HFF-Myc (cell line): ENCODE data around the gene CENPM.

Source experiments
- DNase-seq: peaks from one replicate; pipeline ENCODE4 v3.0.0-alpha.2; 2011; ENCODE audit warnings: low read depth; ENCODE audit errors: extremely low read depth
- H3K4me3 ChIP-seq: replicated peaks from 2 replicates; pipeline ENCODE4 v1.5.1; 2011; ENCODE audit warnings: low read depth, mild to moderate bottlenecking, control low read depth, low read length
- TF ChIP-seq, protein P1 (sequence below): IDR thresholded peaks from 2 replicates; pipeline ENCODE4 v1.5.1; 2012; ENCODE audit warnings: mild to moderate bottlenecking, low read depth, low read length, control low read depth; ENCODE audit errors: missing control alignments

The CENPM gene

DNA sequence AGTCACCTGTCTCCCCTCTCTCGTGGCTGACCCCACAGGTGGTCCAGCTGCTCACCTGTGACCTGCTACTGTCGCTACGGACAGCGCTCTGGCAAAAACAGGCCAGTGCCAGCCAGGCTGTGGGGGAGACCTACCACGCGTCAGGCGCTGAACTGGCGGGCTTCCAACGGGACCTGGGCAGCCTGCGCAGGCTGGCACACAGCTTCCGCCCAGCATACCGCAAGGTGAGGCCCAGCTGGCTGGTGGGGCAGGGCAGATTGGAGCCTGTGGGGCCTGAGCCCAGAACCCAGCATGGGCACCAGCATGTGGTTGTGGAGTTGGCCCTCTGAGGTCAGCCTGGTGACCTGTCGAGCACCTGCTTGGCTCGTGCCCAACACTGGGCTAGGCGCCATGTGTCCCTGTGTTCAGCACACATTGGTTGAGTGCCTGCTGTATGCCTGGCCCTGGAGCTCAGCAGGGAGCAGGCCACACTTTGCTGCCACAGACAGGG is 44.0 kb downstream of the CENPM start:
- no peak overlapping the region for H3K4me3 ChIP-seq
- no peak for DNase-seq
- TF ChIP-seq, protein P1, sequence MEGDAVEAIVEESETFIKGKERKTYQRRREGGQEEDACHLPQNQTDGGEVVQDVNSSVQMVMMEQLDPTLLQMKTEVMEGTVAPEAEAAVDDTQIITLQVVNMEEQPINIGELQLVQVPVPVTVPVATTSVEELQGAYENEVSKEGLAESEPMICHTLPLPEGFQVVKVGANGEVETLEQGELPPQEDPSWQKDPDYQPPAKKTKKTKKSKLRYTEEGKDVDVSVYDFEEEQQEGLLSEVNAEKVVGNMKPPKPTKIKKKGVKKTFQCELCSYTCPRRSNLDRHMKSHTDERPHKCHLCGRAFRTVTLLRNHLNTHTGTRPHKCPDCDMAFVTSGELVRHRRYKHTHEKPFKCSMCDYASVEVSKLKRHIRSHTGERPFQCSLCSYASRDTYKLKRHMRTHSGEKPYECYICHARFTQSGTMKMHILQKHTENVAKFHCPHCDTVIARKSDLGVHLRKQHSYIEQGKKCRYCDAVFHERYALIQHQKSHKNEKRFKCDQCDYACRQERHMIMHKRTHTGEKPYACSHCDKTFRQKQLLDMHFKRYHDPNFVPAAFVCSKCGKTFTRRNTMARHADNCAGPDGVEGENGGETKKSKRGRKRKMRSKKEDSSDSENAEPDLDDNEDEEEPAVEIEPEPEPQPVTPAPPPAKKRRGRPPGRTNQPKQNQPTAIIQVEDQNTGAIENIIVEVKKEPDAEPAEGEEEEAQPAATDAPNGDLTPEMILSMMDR = no peak

DNA sequence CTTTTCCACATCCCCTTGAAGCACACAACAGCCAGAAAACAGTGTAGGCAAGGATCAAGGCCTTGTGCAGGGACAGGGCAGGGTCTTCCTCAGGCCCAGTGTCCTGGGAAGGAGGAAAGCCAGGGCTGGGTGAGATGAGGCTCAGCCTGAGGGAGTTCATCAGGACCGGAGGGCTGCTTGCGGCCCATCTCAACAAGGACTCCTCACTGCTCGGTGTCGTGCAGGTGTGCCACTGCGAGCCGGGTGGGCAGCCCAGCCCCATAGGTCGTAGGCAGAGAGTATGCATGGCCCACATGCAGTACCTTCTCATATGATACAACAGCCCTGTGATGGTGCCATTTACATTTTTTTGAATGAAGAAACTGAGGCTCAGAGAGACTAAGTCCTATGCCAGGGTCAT is 44.9 kb downstream of the CENPM start:
- H3K4me3 ChIP-seq = no peak overlapping the region
- TF ChIP-seq, protein P1 = no peak
- DNase-seq = no peak

DNA sequence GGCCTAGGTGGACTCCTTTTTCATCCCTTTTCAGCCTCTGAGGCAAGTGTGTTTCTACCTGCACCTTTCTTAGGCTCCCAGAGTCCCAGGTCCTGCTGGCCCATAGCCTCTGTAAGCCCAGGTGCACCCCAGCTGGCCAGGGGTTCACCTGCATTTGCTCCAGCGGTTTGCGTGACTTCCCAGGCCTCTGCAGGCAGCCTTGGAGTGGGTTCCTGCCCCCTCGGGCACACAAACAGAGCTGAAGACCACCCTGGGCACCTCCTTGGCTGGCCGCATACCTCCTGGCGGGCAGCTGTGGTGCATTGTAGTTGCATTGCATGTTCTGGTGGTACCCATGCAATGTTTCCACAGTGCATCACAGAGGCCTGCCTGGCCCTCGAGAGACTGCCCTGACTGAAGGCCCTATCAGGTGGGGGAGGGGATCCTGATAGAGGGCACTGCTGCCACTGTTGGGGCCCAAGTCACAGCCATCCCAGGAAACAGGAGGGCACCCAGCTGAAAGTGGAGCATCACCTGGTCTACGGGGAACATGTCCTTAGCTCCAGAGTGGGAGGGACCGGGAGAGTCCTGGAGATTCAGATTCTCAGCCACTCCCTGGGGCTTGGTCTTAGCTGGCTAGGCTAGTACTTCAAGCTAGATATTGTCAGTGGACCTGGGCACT is 46.2 kb downstream of the CENPM start:
- TF ChIP-seq, protein P1 = no peak
- no peak overlapping the region for H3K4me3 ChIP-seq
- DNase-seq = no peak

DNA sequence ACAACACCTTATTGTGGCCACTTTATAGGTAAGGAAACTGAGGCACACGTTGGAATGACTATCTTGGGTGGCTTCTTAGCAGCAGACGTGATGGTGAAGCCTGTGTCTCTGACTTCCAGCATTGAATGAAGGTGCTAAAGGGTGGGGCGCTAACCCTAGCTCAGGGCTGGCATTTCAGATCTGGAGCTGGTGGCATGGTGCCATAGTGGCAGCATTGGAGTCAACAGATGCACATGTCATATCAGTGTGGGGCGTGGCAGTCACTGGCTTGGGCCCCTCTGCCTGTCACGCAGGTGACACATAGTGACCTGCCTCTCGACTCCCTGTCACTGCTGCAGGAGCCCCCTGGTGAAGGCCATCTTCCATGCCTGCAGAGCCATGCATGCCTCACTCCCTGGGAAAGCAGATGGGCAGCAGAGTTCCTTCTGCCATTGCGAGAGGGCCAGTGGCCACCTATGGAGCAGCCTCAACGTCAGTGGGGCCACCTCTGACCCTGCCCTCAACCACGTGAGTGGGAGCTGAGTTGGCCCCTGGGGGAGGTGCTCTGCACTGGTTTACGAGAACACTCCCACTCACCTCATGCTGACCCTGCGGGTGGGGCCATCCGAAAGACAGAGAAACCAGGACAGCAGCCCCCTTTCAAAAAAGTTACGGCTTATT is 46.8 kb downstream of the CENPM start:
- TF ChIP-seq, protein P1 = no peak
- no peak overlapping the region for H3K4me3 ChIP-seq
- DNase-seq = no peak

DNA sequence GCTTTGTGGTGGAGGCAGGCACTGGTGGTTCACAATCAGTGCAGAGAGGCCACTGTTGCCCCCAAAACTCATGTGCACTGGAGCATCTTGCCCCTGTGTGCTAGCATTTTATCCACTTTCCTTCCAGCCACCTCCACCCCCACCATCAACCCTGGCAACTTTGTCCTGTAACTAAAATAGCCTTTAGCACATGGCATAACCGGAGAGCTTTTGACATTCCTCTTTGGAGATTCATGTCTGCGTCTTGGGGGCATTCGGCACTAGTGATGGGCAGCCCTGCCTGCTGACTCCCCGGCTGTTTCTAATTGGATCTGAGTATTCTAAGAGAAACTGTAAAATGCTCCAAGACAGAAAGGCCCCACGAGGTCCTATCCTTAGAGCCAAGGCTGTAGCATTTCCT is 47.8 kb downstream of the CENPM start:
- no peak overlapping the region for H3K4me3 ChIP-seq
- TF ChIP-seq, protein P1 = no peak

DNA sequence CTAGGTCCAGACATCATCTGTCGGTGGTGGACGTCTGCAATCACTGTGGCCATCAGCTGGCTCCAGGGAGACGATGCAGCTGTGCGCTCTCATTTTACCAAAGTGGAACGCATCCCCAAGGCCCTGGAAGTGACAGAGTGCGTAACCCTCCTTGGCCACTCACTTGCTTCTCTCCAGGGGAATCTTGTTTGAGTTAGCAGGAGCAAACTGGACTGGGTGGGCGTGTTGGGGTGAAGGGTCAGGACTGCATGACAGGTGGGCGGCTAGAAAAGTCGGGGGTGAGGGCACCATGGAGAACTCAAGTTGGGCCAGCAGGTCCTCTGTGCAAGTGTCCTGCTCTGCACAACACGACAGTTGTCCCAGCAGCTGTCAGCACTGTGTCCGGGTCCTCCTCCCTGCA is 48.3 kb downstream of the CENPM start:
- DNase-seq = no peak
- TF ChIP-seq, protein P1 = no peak
- H3K4me3 ChIP-seq = no peak overlapping the region

More for the DNA sequence above, 47.8 kb downstream of the CENPM start:
- no peak for DNase-seq
